GM19438 (cell line): Measurements from ENCODE around the gene EFEMP1.

Experiments used
- ATAC-seq: cut with Tn5 transposase; IDR thresholded peaks from one replicate; pipeline ENCODE4 v1.9.1; 2021; ENCODE audit warnings: low read depth; ENCODE audit not compliant: unreplicated experiment

Gene EFEMP1

GRCh38 chr2:55901941-55902340, 21.6 kb downstream of the EFEMP1 start:
- no peak for ATAC-seq

- no peak for ATAC-seq
These were observed 22.3 kb downstream of the EFEMP1 start for GRCh38 chr2:55901322-55901721.

GRCh38 chr2:55899881-55900280, 23.7 kb downstream of the EFEMP1 start:
- ATAC-seq: no peak

- ATAC-seq: no peak
These were observed 25.1 kb downstream of the EFEMP1 start for GRCh38 chr2:55898386-55899040.

GRCh38 chr2:55896633-55897032, 26.9 kb downstream of the EFEMP1 start:
- ATAC-seq: no peak

DNA sequence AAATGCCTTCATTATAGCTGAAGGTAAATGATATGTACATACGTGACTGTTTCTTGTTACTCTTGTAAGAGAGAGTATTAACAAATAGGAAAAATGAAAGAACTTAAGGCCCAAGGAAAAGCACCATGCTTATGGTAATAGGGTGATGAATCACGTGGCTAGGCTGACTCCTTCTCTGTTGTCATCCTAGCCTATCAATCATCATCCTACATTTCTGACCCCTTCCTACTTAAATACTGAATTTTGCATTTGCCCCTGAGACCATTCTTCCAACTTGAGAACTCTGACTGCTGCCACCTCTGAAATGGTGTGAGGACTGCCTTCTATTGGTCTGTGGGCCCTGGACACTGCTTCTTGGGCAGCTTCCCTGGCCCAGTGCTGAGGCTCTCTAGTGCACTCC, 28.9 kb downstream of the EFEMP1 start:
- no peak for ATAC-seq

GRCh38 chr2:55891671-55892094, 31.9 kb downstream of the EFEMP1 start:
- ATAC-seq: no peak

DNA sequence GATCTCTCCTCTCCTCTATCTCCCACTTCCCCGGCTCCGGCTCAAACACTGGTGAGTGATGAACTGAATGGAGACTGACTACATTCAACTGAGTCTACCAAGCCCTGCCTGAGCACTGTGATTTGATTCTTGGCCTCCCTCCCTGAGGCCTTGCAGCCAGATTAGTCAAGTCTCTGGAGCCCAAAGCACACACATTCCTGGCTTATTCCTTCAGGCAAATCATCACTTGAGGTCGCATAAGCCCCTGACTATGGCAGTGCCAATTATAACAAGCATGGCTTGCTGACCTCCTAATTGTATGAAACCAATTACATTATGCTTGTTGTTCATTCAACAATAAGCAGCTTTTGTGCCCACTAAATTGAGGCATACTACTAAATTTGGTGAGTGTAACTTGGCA, 34.6 kb downstream of the EFEMP1 start:
- ATAC-seq: no peak

DNA sequence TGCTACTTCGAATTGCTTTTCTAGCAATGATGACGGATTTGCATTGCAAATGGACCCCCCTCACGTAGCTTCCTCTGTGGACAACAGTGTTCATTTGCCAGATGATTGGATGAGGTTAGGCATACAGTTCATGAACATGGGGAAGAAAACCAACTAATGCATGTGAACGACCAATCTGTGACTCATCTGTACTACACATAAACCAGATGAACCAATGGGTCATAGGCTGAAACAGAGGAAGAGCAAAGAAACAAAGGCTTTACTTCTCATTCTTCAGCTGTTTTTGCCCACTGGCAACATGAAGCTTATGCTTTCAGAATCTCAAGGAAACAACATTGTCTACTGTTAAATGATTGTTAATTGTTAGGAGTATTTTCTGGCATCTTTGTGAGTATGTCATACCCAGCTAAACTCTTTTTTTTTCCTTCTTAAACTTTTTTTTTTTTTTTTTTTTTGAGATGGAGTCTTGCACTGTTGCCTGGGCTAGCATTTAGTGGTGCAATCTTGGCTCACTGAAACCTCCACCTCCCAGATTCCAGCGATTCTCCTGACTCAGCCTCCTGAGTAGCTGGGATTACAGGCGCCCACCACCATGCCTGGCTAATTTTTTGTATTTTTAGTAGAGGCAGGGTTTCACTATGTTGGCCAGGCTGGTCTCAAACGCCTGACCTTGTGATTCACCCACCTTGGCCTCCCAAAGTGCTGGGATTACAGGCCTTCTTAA, 35.5 kb downstream of the EFEMP1 start:
- ATAC-seq: no peak

DNA sequence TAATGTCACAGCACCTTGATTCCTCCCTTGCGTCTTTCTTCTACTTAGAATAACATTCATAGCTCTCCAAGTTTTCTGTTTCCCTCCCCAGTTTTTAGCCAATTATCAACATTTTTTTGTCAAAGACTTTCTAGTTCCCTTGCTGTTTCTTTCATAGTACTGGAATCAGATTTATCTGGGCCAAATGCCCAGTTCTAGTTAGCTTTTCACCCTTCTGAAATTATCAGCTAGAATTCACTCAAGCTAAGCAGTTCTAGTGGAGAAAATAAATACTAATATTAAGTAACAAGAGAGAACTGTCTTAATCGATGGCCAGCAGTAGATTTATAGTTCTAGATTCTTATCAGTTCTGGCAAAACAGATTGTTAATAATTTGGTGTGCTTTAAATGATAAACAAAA, 36.2 kb downstream of the EFEMP1 start:
- no peak for ATAC-seq

DNA sequence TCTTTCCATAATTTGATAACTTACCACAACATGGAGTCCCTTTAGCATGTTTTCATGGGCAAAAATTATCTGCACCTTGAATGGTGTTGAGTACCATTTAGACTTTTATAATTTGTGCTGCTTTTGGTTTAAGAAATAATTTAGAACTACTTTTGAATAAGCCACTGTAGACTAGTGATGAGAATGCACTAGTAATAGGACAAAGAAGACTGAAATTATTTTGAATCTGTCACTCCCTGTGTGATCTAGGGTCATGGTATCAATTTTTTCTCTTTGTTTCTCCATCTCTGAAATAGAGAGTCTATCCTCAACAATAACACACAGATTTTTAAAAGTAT, 37.7 kb downstream of the EFEMP1 start:
- ATAC-seq: no peak

DNA sequence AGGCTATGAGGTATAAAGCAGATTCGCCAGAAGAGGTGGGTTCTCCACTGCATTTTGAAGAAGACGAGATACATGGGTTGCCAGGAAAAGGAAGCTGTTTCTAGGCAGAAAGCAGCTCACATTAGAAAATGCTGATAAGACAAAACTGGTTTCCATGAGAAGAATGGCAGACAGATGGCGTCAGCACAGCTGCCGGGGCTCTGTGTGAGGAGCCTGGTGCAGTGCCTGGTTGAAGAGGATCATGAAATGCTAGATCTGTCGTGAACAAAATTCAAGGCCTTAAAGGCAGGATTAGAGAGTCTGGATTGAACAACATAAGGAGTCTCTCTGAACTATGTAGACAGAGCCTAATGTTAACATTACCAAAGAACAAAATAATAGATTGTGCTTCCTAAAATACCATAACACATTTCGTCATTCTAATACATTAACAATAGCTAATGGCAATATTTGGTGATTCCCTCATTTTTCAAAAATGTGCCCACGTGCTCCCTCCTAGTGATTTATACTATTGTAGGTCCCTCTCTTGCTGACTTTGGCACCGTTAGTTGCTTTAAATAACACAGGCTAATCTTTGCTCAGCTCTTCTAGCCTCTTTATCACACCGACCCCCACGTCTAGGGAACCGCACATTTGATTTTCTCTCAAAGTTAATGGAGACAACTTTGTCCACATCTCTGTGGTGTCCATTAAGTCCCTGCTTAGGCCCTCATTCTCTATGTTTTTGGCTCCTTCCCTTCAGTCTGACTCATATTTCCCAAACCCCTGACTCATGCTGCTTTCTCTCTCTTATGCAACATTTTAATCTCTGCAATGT, 38.2 kb downstream of the EFEMP1 start:
- no peak for ATAC-seq

- ATAC-seq: no peak
These were observed 39.8 kb downstream of the EFEMP1 start for GRCh38 chr2:55883829-55884228.

- no peak for ATAC-seq
These were observed 40.2 kb downstream of the EFEMP1 start for GRCh38 chr2:55883357-55883756.

- ATAC-seq: no peak
These were observed 40.6 kb downstream of the EFEMP1 start for GRCh38 chr2:55882954-55883353.

DNA sequence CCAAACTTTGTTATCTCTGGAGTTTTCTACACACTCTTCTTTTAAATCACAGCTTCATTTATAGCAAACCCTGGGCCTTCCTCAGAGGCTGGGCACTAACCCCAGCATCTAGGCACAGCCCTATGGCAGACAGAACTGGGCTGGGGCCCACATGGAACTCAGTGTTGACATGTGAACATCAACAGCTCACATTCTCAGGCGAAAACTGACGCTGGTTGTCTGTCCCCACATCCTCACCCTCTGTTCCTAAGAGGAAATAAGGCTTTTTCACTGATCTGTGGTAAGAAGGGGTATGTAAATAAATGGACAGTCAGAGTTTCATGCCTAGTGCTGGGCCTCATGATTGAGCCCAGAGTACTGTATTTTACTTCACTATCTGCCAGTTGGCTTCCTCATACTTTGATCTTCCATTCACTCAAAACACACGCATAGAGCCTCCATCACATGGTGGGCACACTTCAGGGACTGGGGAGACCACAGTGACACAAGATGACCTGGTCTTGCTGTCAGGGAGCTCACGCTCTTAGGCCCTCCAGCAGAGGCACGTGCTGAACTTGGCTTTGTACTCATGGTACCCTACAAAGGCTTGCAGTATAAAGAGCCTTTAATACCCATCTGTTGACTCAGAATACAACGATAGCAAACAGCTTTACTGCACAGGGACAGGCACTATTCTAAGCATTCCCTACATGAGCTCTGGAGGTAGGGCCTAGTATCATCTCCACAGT, 43.0 kb downstream of the EFEMP1 start:
- no peak for ATAC-seq

GRCh38 chr2:55879976-55880375, 43.6 kb downstream of the EFEMP1 start:
- ATAC-seq: no peak

DNA sequence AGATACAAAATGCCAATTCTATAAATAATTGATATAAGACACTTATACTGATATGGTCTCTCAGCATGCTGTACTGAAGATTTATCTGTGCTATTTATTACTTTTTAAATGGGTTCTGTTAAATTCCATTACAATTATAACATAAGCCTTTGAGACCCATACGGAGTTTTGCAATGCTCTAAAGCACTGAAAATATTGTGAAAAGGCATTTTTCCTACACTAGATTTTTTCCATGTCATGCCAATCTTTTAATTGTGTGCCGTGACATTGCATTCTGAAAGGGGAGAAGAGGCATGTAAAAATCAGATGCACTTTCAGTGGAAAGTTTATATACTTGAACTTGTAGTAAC, 46.5 kb downstream of the EFEMP1 start:
- no peak for ATAC-seq

DNA sequence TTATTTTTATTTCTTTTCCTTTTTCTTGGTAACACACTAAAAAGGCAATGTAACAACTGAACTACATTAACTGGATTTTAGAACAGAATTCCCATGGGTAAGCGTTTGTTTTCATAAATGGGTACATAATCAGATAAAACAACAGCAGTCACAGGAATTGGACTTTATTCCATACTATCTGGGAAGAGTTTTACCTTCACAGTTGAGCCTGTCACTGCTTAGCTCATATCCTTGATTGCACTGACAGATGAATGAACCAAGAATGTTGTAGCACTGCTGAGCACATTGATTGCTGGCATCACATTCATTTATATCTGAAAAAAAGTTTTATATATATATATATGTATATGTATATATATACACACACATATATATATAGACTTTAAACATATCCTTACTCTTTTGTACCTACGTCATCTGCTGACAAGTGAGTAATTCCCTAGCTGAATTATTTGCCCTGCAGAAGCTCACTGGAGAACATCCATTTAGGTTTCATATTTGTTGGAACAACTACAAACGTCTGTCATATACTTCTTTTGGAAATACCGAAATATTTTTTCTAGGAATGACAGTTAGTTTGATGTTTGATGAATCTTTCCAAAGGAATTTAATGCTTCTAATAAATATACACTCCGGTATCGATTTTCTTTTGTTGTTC, 47.0 kb downstream of the EFEMP1 start:
- no peak for ATAC-seq

DNA sequence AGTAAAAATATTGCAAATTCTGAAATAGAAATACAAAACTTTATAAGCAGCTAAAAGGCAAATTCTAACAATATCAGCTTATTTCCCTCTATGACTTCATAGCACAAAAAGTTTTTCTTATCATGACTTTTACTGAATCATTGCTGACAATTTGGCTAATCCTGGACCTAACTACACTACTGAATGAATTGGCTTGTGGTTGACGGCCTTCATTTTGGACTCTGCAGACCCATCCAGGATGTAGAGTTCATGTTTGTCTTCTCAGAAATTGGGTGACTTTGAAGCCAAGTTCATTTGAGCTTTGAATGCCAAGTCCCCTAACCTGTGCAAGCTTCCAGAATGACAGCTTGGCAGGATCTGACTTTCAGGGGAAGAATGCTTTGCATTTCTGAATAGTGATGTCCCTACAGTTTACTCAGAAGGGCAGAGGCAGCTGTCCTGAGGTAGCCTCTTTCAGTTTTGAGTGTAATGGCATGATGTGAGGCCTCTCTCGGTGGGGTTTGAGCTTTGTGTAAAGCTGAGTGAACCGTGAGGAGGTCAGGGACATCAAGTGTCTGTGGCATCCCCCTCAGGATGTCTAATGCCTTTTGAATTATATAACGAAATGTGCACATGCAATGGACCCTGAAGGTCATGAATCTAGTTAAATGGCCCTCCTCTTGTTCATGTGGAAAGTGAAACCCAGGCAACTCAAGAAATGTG, 48.0 kb downstream of the EFEMP1 start:
- ATAC-seq: no peak
